ENCODE measurements around the gene LAMA3.

DNA sequence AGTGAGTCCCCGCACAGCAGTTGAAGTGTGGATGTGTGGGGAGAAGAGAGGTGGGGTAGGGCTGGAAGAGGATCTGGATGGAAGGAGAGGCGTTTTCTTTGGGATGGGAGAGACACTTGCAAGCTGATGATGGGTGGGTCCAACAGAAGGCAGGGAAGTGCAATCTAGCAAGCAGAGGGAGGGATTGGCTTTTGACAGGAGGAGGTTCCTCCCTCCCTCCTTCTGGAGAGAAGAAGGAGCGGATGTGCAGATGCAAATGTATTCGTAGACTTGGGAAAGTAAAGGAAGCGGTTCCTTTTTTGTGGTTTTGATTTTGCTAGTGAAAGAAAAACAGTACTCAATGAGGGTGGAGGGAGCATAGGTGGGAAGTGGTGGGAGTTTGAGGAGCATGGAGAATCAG, 48.9 kb downstream of the LAMA3 start:
- TF ChIP-seq ZZZ3 (IDR thresholded peaks at IDR 0.05; ENCODE audit: control insufficient read depth, insufficient read length, low read depth) (no peak), PAX5 (IDR thresholded peaks at IDR 0.05; ENCODE audit: borderline replicate concordance, low read depth, low read length) (no peak), BCLAF1 (IDR thresholded peaks at IDR 0.05) (no peak), TAF1 (IDR thresholded peaks at IDR 0.05; ENCODE audit: borderline replicate concordance, low read depth, low read length) (no peak), EZH2 (IDR thresholded peaks at IDR 0.05; ENCODE audit: borderline replicate concordance, control insufficient read depth, low read depth, low read length) (no peak), ATF7 (IDR thresholded peaks at IDR 0.05; ENCODE audit: low read depth) (no peak), ZBTB33 (IDR thresholded peaks at IDR 0.05) (no peak), MEF2A (IDR thresholded peaks at IDR 0.05; ENCODE audit: insufficient read depth, low read depth, low read length) (no peak), BMI1 (IDR thresholded peaks at IDR 0.05; ENCODE audit: borderline replicate concordance) (no peak), MXI1 (IDR thresholded peaks at IDR 0.05; ENCODE audit: low read depth, low read length) (no peak), POLR2AphosphoS5 (IDR thresholded peaks at IDR 0.05; ENCODE audit: low read length) (no peak), EP300 (IDR thresholded peaks at IDR 0.05; ENCODE audit: borderline replicate concordance in 1 of 2, control insufficient read depth in 1 of 2, low read depth in 2 of 2, low read length in 2 of 2) (no peak), ESRRA (IDR thresholded peaks at IDR 0.05; ENCODE audit: low read length) (no peak)
- TF ChIP-seq, protein P1, sequence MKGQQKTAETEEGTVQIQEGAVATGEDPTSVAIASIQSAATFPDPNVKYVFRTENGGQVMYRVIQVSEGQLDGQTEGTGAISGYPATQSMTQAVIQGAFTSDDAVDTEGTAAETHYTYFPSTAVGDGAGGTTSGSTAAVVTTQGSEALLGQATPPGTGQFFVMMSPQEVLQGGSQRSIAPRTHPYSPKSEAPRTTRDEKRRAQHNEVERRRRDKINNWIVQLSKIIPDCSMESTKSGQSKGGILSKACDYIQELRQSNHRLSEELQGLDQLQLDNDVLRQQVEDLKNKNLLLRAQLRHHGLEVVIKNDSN (IDR thresholded peaks at IDR 0.05; ENCODE audit: borderline replicate concordance, extremely low read length, insufficient read depth, low read depth, low read length) = no peak

All from GM12878 (cell line).